Gastrocnemius medialis (tissue), 4 donors: ENCODE data around the gene AAK1. TPM values are rescaled to one million over a fixed set of nuclear protein-coding genes. Genes with fewer than 3 reads are reported as not detected.
"Not testable (repeated sequence)": the region's sequence is repeated elsewhere in the genome, so short reads cannot be mapped to it uniquely, and the experiment has no call there.

ENCODE experiments used
- ATAC-seq, 2 donors: fragments of 150-250 bp; one replicate each; pipeline ENCODE4 v1.9.1; 2016
- DNase-seq, 2 donors: peaks; one replicate each; pipeline ENCODE4 v3.0.0-alpha.2; 2019
- H3K27ac ChIP-seq, 4 donors: fragments of 200-600 bp; sonication (generic); 1 replicate in 1 of 4; 2 replicates in 3 of 4; pipeline ENCODE4 v1.5.1; 2016 to 2018; ENCODE audit warnings: mild to moderate bottlenecking in 2 of 4, moderate library complexity in 1 of 4
- H3K27me3 ChIP-seq, 3 donors: fragments of 200-600 bp; sonication (generic) in 2 of 3; 1 replicate in 1 of 3; 2 replicates in 2 of 3; pipeline versions ENCODE4 v1.5.1 to v1.6.0; 2016 to 2019; ENCODE audit warnings: mild to moderate bottlenecking in 1 of 3, moderate library complexity in 1 of 3
- H3K36me3 ChIP-seq, 2 donors: fragments of 200-600 bp; sonication (generic) in 1 of 2; one replicate each; pipeline ENCODE4 v1.5.1; 2017 to 2018
- H3K4me1 ChIP-seq, 2 donors: fragments of 200-600 bp; sonication (generic) in 1 of 2; one replicate each; pipeline ENCODE4 v1.5.1; 2016 to 2017; ENCODE audit warnings: mild to moderate bottlenecking in 2 of 2
- H3K4me3 ChIP-seq, 4 donors: fragments of 200-600 bp; sonication (generic) in 3 of 4; 1 replicate in 1 of 4; 2 replicates in 3 of 4; pipeline ENCODE4 v1.5.1; 2016 to 2019; ENCODE audit warnings: mild to moderate bottlenecking in 2 of 4
- H3K9me3 ChIP-seq, 3 donors: fragments of 200-600 bp; sonication (generic) in 2 of 3; 1 replicate in 1 of 3; 2 replicates in 2 of 3; pipeline ENCODE4 v1.5.1; 2016 to 2019
- CTCF ChIP-seq, 5 experiments: fragments of 450-650 bp in 3 of 5; fragments of 200-600 bp in 2 of 5; sonication (generic) in 2 of 5; IDR thresholded peaks in 4 of 5; conservative IDR thresholded peaks in 1 of 5; 1 replicate in 4 of 5; 2 replicates in 1 of 5; pipeline ENCODE4 v1.5.1; 2016 to 2019; ENCODE audit warnings: antibody characterized with exemption in 5 of 5, mild to moderate bottlenecking in 3 of 5, moderate library complexity in 3 of 5
- POLR2A ChIP-seq, 2 donors: fragments of 450-650 bp; IDR thresholded peaks; one replicate each; pipeline ENCODE4 v1.6.1; 2017; ENCODE audit warnings: antibody characterized with exemption in 2 of 2, mild to moderate bottlenecking in 2 of 2, moderate library complexity in 2 of 2
- in situ Hi-C, 4 donors: fragments of 200-750 bp; cut with MboI; loops; one replicate each; pipeline versions ENCODE4 v1.15.0 to v1.8.0; 2017; ENCODE audit warnings: low sequenced_read_pairs in 4 of 4
- intact Hi-C: fragments of 100-400 bp; cut with DNase I; formaldehyde crosslinking; loops from one replicate; pipeline ENCODE4 v1.15.1; 2023; ENCODE audit warnings: low total_unique reads
- total RNA-seq, 4 donors: library from RNA; depleted of rRNA; stranded (reverse); fragments of >200 nt; gene quantifications; one replicate each; pipeline versions ENCODE4 v1.1.0 to v1.2.3, GENCODE V29; 2016

Gene AAK1
- total RNA-seq, 4 donors from 2014 or later, result 30.0 to 47.3 (median 39.1) TPM

- H3K36me3 ChIP-seq, result no peaks in the 10 kb centered on the region
- no peaks in the 10 kb centered on the region for H3K9me3 ChIP-seq
- H3K4me1 ChIP-seq, result peaks cover 42 to 62% of the 10 kb centered on the region in 2 donors
- no peak overlapping the region for H3K27ac ChIP-seq
- DNase-seq (no peak), ATAC-seq (no peak)
- no peaks in the 10 kb centered on the region for H3K27me3 ChIP-seq
- in situ Hi-C loops (no loop called here), intact Hi-C loops (no loop called here)
- TF ChIP-seq POLR2A (IDR thresholded peaks at IDR 0.05) (no peak), CTCF (IDR thresholded peaks at IDR 0.05 in 4 of 5, conservative IDR thresholded peaks at IDR 0.05 in 1 of 5) (no peak)
- no peak overlapping the region for H3K4me3 ChIP-seq
Measured at GRCh38 chr2:69624131-69624530, 19.4 kb downstream of the AAK1 start.

DNA sequence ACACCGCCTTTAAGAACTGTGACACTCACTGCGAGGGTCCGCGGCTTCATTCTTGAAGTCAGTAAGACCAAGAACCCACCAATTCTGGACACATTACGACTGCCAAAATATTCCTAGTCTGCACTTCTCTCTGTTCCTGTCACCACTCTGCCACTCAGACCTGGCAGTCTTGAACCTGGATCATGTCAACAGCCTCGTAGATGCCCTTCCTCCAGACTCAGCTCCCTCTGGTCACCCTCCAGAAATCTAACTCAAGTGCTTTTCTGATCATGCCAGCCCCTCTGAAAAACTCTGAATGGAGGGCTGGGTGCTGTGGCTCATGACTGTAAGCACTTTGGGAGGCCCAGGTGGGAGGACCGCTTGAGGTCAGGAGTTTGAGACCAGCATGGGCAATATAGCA, 20.3 kb downstream of the AAK1 start:
- in situ Hi-C loops, result no loop called here
- no peak for TF ChIP-seq POLR2A (IDR thresholded peaks at IDR 0.05)
- no peak for TF ChIP-seq CTCF (IDR thresholded peaks at IDR 0.05 in 4 of 5, conservative IDR thresholded peaks at IDR 0.05 in 1 of 5)
- H3K27me3 ChIP-seq, result no peaks in the 10 kb centered on the region
- DNase-seq, result no peak
- no peak overlapping the region for H3K4me3 ChIP-seq
- no peaks in the 10 kb centered on the region for H3K36me3 ChIP-seq
- H3K4me1 ChIP-seq, result peaks cover 44 to 62% of the 10 kb centered on the region in 2 donors
- no peaks in the 10 kb centered on the region for H3K9me3 ChIP-seq
- H3K27ac ChIP-seq, result no peak overlapping the region
- intact Hi-C loops, result no loop called here
- ATAC-seq, result no peak

- H3K27me3 ChIP-seq, DNase-seq, intact Hi-C loops, in situ Hi-C loops, H3K27ac ChIP-seq, H3K4me3 ChIP-seq, H3K36me3 ChIP-seq, H3K9me3 ChIP-seq, ATAC-seq: not testable (repeated sequence)
- H3K4me1 ChIP-seq, result peaks cover 49 to 64% of the 10 kb centered on the region in 2 donors
Measured at GRCh38 chr2:69622805-69623204, 20.7 kb downstream of the AAK1 start.

DNA sequence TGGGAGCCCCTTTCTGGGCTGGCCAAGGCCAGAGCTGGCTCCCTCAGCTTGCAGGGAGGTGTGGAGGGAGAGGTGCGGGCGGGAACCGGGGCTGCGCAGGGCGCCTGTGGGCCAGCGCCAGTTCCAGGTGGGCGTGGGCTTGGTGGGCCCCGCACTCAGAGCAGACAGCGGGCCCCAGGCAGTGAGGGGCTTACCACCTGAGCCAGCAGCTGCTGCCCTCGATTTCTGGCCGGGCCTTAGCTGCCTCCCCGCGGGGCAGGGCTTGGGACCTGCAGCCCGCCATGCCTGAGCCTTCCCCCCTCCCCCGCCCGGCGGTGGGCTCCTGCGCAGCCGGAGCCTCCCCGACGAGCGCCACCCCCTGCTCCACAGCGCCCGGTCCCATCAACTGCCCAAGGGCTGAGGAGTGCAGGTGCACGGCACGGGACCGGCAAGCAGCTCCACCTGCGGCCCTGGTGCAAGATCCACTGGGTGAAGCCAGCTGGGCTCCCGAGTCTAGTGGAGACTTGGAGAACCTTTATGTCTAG, 21.5 kb downstream of the AAK1 start:
- H3K4me1 ChIP-seq, result peaks cover 56 to 67% of the 10 kb centered on the region in 2 donors
- in situ Hi-C loops, result not testable (repeated sequence)

GRCh38 chr2:69621440-69621839, 22.1 kb downstream of the AAK1 start:
- Histone ChIP-seq H3K27ac (no peak overlapping the region), H3K4me1 (peaks cover 61 to 73% of the 10 kb centered on the region in 2 donors), H3K4me3 (no peak overlapping the region), H3K36me3 (no peaks in the 10 kb centered on the region), H3K27me3 (no peaks in the 10 kb centered on the region), H3K9me3 (no peaks in the 10 kb centered on the region)
- no peak for ATAC-seq
- DNase-seq, result no peak
- in situ Hi-C loops, result no loop called here
- no peak for TF ChIP-seq POLR2A (IDR thresholded peaks at IDR 0.05)
- no peak for TF ChIP-seq CTCF (IDR thresholded peaks at IDR 0.05 in 4 of 5, conservative IDR thresholded peaks at IDR 0.05 in 1 of 5)
- intact Hi-C loops, result no loop called here

More for the DNA sequence above, 21.5 kb downstream of the AAK1 start:
- H3K27me3 ChIP-seq, DNase-seq, H3K36me3 ChIP-seq, H3K27ac ChIP-seq, H3K4me3 ChIP-seq, H3K9me3 ChIP-seq, ATAC-seq, intact Hi-C loops: not testable (repeated sequence)

DNA sequence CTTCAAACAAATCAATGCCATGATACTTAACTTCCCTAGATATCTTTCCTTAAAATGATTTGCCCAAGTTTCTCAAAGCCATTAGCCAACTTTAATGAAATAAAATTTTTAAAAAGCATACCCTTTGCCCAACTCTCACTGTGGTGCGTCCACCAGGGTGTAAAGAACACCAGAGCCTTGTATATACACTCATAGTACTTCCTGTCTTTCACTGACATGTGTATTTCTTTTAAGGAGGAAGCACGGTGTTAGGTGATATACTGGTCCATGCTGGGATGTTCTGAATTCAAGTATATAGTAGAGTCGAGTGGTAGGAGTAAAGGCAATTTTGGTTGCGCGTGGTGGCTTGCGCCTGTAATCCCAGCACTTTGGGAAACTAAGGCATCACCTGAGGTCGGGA, 22.7 kb downstream of the AAK1 start:
- in situ Hi-C loops, result no loop called here
- peaks cover 62 to 74% of the 10 kb centered on the region in 2 donors for H3K4me1 ChIP-seq

More for the DNA sequence above, 22.7 kb downstream of the AAK1 start:
- Histone ChIP-seq H3K4me3 (no peak overlapping the region), H3K36me3 (no peaks in the 10 kb centered on the region), H3K27me3 (no peaks in the 10 kb centered on the region), H3K9me3 (no peaks in the 10 kb centered on the region), H3K27ac (no peak overlapping the region)
- no peak for DNase-seq
- intact Hi-C loops, result no loop called here
- no peak for ATAC-seq
- TF ChIP-seq POLR2A (IDR thresholded peaks at IDR 0.05) (no peak), CTCF (IDR thresholded peaks at IDR 0.05 in 4 of 5, conservative IDR thresholded peaks at IDR 0.05 in 1 of 5) (no peak)
